Endothelial cell of umbilical vein (primary cell): ENCODE results near the gene GAS7. TPM values are rescaled to one million over a fixed set of nuclear protein-coding genes. Genes with fewer than 3 reads are reported as not detected.

Source experiments
- BruUV-seq: library from RNA; stranded (reverse); fragments of 400-500 nt; replicated peaks from 2 replicates; lab custom pipeline; 2021; lab: Mats Ljungman, UMichigan
- CTCF ChIA-PET: fragments of 300-600, 350-600 bp; sonication (Branson Sonifier 250); formaldehyde crosslinking; loops from one replicate; lab custom pipeline; 2021; ENCODE audit warnings: antibody characterized with exemption, inconsistent platforms; lab: Charles Lee
- POLR2A ChIA-PET: fragments of 300-600, 350-600 bp; sonication (Branson Sonifier 250); formaldehyde crosslinking; loops from one replicate; lab custom pipeline; 2021; ENCODE audit warnings: antibody characterized with exemption, inconsistent platforms; lab: Charles Lee
- DNase-seq: peaks from one replicate; pipeline ENCODE4 v3.0.0-alpha.2; 2011; ENCODE audit warnings: low read depth, low spot score
- FAIRE-seq: peaks from 2 replicates; lab custom pipeline; 2011; peaks lifted over from hg19 to GRCh38; lab: Jason Lieb, UNC
- H2AFZ ChIP-seq: 2 replicates; pipeline ENCODE4 v1.6.0; 2012; ENCODE audit warnings: low read depth, low read length, control low read depth, inconsistent platforms
- H3K27ac ChIP-seq: 2 replicates; pipeline ENCODE4 v1.5.1; 2011; ENCODE audit warnings: low read depth, mild to moderate bottlenecking, control low read depth, low read length, moderate library complexity; ENCODE audit not compliant: insufficient read depth
- H3K27me3 ChIP-seq, 2 experiments: 2 replicates each; pipeline versions ENCODE4 v1.6.0 to v1.6.1; 2011; ENCODE audit warnings: low read length in 2 of 2, mixed read lengths in 1 of 2; ENCODE audit not compliant: control insufficient read depth in 2 of 2, insufficient read depth in 2 of 2
- H3K36me3 ChIP-seq, 2 experiments: 2 replicates in 1 of 2; 3 replicates in 1 of 2; pipeline ENCODE4 v1.5.1; 2011; ENCODE audit warnings: low read length in 2 of 2, mild to moderate bottlenecking in 1 of 2, moderate library complexity in 1 of 2; ENCODE audit not compliant: control insufficient read depth in 2 of 2, insufficient read depth in 2 of 2; ENCODE audit errors: extremely low read depth in 1 of 2
- H3K4me1 ChIP-seq: 3 replicates; pipeline ENCODE4 v1.5.1; 2011; ENCODE audit warnings: mild to moderate bottlenecking, low read length; ENCODE audit not compliant: control insufficient read depth, insufficient read depth; ENCODE audit errors: extremely low read depth
- H3K4me2 ChIP-seq: 2 replicates; pipeline ENCODE4 v1.6.1; 2011; ENCODE audit warnings: low read length, control low read depth, mixed read lengths; ENCODE audit not compliant: insufficient read depth
- H3K4me3 ChIP-seq, 3 experiments: fragments of 200-600 bp in 1 of 3; sonication (generic), shearing (Covaris generic) in 1 of 3; replicated peaks in 1 of 3; 2 replicates each; pipeline ENCODE4 v1.5.1; 2011 to 2016; ENCODE audit warnings: control low read depth in 3 of 3, low read length in 3 of 3, mild to moderate bottlenecking in 2 of 3, inconsistent platforms in 1 of 3, low read depth in 1 of 3, moderate library complexity in 1 of 3; ENCODE audit not compliant: insufficient read depth in 1 of 3
- H3K79me2 ChIP-seq: 2 replicates; pipeline ENCODE4 v1.6.0; 2012; ENCODE audit warnings: low read length, inconsistent platforms; ENCODE audit not compliant: control insufficient read depth, insufficient read depth
- H3K9ac ChIP-seq: replicated peaks from 2 replicates; pipeline ENCODE3; 2011; ENCODE audit warnings: low read length, control low read depth; ENCODE audit not compliant: insufficient read depth; ENCODE audit errors: extremely low read depth
- H3K9me1 ChIP-seq: replicated peaks from 3 replicates; pipeline ENCODE4 v1.6.0; 2011; ENCODE audit warnings: mild to moderate bottlenecking, low read length; ENCODE audit not compliant: control insufficient read depth, insufficient read depth; ENCODE audit errors: extremely low read depth
- H3K9me3 ChIP-seq: replicated peaks from 2 replicates; pipeline ENCODE4 v1.5.1; 2012; ENCODE audit warnings: low read length, inconsistent platforms; ENCODE audit not compliant: control insufficient read depth, insufficient read depth
- H4K20me1 ChIP-seq: replicated peaks from 2 replicates; pipeline ENCODE3; 2011; ENCODE audit warnings: mild to moderate bottlenecking, low read length; ENCODE audit not compliant: control insufficient read depth, insufficient read depth; ENCODE audit errors: extremely low read depth
- CTCF ChIP-seq, 2 donors: IDR thresholded peaks; 1 replicate in 1 of 2; 2 replicates in 1 of 2; pipeline ENCODE4 v1.5.1; 2011; ENCODE audit warnings: low read length in 2 of 2, mild to moderate bottlenecking in 2 of 2, moderate library complexity in 2 of 2, control low read depth in 1 of 2, inconsistent platforms in 1 of 2, low read depth in 1 of 2; ENCODE audit not compliant: insufficient read depth in 1 of 2; ENCODE audit errors: extremely low read depth in 1 of 2
- EZH2 ChIP-seq: IDR thresholded peaks from 2 replicates; pipeline ENCODE4 v1.6.1; 2012; ENCODE audit warnings: borderline replicate concordance, low read depth, mild to moderate bottlenecking, moderate library complexity, low read length, inconsistent platforms; ENCODE audit not compliant: severe bottlenecking
- FOS ChIP-seq: IDR thresholded peaks from 2 replicates; pipeline ENCODE4 v1.6.1; 2011; ENCODE audit warnings: mild to moderate bottlenecking, low read length, moderate library complexity, borderline replicate concordance; ENCODE audit not compliant: insufficient read depth
- GATA2 ChIP-seq: IDR thresholded peaks from 2 replicates; pipeline ENCODE4 v1.7.0; 2011; ENCODE audit warnings: low read depth, mild to moderate bottlenecking, moderate library complexity, mixed read lengths, low read length; ENCODE audit not compliant: insufficient read length, insufficient read depth
- JUN ChIP-seq: IDR thresholded peaks from 2 replicates; pipeline ENCODE4 v1.6.1; 2011; ENCODE audit warnings: borderline replicate concordance, low read depth; ENCODE audit not compliant: insufficient read length, insufficient read depth
- MAX ChIP-seq: IDR thresholded peaks from 2 replicates; pipeline ENCODE4 v1.6.1; 2011; ENCODE audit not compliant: insufficient read depth, insufficient read length
- MYC ChIP-seq: IDR thresholded peaks from one replicate; pipeline ENCODE4 v1.6.1; 2011; ENCODE audit warnings: mild to moderate bottlenecking, low read depth, low read length
- POLR2A ChIP-seq: IDR thresholded peaks from 2 replicates; pipeline ENCODE4 v1.6.1; 2012; ENCODE audit warnings: low read depth, mild to moderate bottlenecking, control low read depth, low read length
- POLR2AphosphoS5 ChIP-seq: IDR thresholded peaks from 2 replicates; pipeline ENCODE4 v1.6.1; 2012; ENCODE audit warnings: low read depth, mild to moderate bottlenecking, control low read depth, low read length, moderate library complexity; ENCODE audit not compliant: insufficient read depth
- dilution Hi-C: fragments of 300-500 bp; cut with MboI; formaldehyde crosslinking; loops from one replicate; pipeline ENCODE4 v1.15.0; 2019; ENCODE audit warnings: low sequenced_read_pairs; ENCODE audit not compliant: extremely low pct_ligation_motif_present
- intact Hi-C: fragments of 100-400 bp; cut with micrococcal nuclease; formaldehyde crosslinking; loops from one replicate; pipeline ENCODE4 v1.10.0; 2022
- polyA plus RNA-seq, 4 experiments: library from polyadenylated mRNA; depleted of rRNA in 3 of 4; stranded (reverse) in 3 of 4; unstranded in 1 of 4; fragments of >200 nt; gene quantifications; 2 replicates each; pipeline versions ENCODE4 v1.2.1 to v1.2.3, GENCODE V29; 2011 to 2012; ENCODE audit warnings: missing spikeins in 1 of 4
- total RNA-seq: library from RNA; stranded (reverse); gene quantifications from 2 replicates; pipeline ENCODE4 v1.2.3, GENCODE V29; 2021

Gene GAS7
- total and polyA plus RNA-seq, 2 donors (not counting 3 experiments of a cell fraction or from before 2014, with no cell fraction given): not detected

DNA sequence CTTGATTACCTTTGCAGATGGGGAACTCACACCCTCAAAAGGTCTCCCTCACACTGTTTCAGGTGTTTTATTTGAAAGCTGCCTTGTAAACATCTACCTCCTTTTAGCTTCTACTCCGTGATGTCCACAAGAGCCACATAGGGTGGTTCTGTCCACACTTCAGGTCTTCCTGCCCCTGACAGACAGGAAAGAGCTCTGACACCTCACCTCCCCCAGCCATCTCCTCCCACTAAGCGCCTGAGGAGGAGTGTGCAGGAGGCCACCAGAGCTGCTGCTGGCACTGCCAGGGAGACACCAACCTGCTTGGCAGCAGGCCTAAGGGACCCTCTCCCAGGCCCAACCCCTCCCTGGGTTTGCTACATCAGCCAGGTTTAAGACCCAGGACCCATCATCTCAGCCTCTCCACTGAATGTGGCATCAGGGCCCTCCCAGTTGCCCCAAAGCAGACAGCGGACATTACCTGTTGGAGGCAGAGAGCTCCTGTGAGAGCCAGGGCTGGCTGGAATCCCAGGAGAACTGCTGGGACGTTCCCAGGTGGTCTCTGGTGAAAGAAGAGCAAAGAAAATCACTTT lies 217.0 kb downstream of the GAS7 start:
- no peak overlapping the region for H3K27ac ChIP-seq
- no peak overlapping the region for H3K4me2 ChIP-seq
- DNase-seq: no peak
- no peaks in the 10 kb centered on the region for H3K9me1 ChIP-seq
- H3K36me3 ChIP-seq: no peaks in the 10 kb centered on the region
- no peaks in the 10 kb centered on the region for H3K4me1 ChIP-seq
- no peaks in the 10 kb centered on the region for H3K79me2 ChIP-seq
- ChIA-PET POLR2A (no interaction called here), CTCF (no interaction called here)
- no peak overlapping the region for H3K9ac ChIP-seq
- no peaks in the 10 kb centered on the region for H3K27me3 ChIP-seq
- no TSS peak for BruUV-seq
- H3K4me3 ChIP-seq: no peak overlapping the region
- intact Hi-C loops (no loop called here), dilution Hi-C loops (no loop called here)
- TF ChIP-seq MYC: no peak
- TF ChIP-seq EZH2: no peak
- TF ChIP-seq MAX: no peak
- TF ChIP-seq POLR2AphosphoS5: no peak
- TF ChIP-seq CTCF (IDR thresholded peaks at IDR 0.05; ENCODE audit: extremely low read depth in 1 of 2, insufficient read depth in 1 of 2, low read depth in 1 of 2, low read length in 2 of 2): no peak
- TF ChIP-seq POLR2A: no peak
- TF ChIP-seq FOS: no peak
- TF ChIP-seq JUN: no peak
- TF ChIP-seq GATA2: no peak
- H2AFZ ChIP-seq: no peak overlapping the region
- no peaks in the 10 kb centered on the region for H3K9me3 ChIP-seq
- H4K20me1 ChIP-seq: no peaks in the 10 kb centered on the region
- FAIRE-seq: no peak
